ENCODE results near the gene UBE2G2.

The UBE2G2 gene, protein sequence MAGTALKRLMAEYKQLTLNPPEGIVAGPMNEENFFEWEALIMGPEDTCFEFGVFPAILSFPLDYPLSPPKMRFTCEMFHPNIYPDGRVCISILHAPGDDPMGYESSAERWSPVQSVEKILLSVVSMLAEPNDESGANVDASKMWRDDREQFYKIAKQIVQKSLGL

DNA sequence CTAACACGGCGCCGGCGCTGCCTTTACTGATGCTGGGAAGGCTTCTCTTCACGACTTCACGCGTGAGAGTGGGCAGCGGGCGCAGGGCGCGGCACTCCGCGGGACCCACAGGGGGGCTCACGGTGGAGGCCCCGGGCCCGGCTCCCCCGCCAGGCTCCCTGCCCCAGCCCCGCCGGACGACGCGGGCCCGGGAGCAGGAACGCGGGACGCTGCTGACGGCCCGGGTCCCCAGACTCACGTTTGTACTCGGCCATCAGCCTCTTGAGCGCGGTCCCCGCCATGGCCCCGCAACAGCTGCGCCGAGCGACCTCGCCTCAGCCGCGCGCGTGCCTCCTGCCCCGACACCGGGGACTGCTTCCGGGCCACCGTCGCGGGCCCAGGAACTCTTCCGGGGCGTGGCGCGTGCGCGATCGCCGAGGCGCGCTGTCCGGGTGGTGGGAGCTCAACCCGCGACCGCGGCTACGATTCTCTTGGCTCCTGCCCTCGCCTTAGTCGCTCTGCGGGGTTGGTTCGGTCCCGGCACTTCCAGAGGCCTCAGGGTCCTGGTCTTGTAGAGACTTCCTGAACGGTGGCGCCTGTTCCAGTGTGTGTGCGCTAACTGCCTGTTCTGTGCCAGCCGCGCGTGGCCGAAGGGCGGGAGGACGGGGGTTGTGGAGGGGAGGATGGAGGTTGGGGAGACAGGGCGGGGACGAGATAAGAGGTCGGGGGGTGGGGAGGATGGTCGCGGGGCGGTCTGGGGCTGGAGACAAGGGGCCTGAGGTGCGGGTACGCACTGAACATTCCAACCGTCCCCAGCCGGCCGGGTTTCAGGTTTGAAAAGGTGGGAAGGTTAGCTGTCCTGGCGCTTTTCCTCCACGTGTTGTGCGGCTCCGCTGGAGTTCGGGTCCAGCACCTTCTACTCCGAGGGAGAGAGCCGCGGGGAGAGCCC is at the start of gene UBE2G2:
TSS of gene UBE2G2 (minus strand) at position 353 of the 928 bp plus-strand sequence. CDS start at position 281, 72 bp downstream.
- peak; percentile 53 for DNase-seq

DNA sequence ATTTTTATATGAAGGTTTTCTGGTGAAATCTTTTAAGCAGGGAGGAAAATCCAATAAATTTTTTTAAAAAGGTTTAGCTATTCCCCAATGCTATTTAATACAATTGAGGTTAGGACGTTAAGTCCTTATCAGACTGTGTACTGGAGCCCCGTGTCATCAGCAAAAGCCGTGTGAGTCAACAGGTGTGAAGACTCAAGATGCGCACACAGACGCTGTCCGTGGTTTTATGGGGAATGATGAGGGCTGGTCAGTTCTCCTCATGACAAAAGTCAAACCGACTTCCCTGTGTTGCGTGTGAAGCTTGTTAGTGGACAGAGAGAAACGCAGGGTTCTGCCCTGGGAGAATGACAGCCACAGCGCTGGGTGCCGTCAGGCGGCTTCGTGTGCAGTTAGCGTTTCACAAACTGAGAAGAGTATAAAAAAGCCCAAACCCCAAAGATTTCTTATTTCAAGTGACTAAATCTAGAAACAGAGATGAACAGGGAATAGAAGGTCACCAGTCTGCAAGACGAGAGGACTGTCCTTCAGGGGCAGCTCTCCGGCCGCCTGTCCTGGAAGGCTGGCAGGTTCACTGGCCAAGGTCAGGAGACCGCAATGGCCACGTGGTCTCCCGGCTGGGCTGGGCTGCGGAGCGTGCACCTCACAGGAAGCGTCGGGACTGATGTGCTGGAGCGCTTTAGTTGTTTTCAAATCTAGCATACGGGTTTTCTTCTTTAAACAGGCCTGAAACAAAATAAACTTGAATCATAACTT is 49.5 kb upstream of the UBE2G2 start:
- no peak for DNase-seq

DNA sequence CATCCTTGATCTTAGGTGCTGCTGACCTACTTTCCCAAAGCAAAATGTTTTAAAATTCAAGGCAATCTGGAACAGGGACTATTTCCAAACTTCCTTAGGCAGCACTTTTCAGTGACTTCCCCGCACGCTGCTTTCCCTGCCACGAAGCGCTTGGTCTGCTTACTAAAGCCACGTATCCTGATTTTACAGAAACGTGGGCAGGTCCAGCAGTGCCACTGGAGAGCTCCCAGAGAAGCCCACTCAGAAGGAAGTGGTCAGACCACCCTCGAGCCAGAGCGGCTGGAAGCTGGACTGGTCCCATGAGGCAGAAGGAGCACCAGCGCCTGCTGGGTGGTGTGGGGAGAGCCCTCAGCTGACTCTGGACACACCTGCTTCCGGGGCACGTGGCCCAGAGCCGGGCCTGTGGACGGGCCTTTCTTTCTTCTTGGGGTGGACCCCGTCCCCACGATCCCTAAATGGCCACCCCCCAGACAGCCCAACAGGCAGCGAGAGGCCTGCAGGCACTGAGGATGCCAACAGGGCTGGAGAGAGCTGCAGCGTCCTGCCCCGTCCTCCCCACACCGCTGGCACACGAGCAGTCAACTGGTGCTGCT is 48.7 kb upstream of the UBE2G2 start:
- DNase-seq, result no peak

DNA sequence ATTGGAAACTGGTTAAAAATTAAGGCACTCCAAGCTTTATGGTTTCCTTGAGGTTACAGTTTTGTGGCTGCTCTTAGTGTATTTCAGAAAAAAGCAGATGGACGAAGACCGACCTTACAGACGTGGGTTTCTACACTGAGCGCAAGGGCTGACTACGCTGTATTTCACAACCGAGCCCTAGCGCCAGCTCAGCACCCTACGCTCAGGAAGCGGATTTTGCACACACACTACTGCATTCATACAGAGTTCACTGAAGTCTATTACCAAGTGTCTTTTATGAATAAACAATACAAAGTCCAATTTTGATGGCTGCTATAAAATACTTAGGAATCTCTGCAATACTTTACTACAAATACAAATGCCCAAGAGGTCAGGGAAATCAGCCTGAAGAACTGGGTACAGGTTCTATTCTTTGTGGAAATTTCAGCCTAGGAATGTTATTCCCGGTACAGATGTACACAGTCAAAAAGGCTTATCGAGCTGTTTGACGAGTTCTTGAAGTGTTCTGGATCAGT is 48.1 kb upstream of the UBE2G2 start:
- no peak for DNase-seq

DNA sequence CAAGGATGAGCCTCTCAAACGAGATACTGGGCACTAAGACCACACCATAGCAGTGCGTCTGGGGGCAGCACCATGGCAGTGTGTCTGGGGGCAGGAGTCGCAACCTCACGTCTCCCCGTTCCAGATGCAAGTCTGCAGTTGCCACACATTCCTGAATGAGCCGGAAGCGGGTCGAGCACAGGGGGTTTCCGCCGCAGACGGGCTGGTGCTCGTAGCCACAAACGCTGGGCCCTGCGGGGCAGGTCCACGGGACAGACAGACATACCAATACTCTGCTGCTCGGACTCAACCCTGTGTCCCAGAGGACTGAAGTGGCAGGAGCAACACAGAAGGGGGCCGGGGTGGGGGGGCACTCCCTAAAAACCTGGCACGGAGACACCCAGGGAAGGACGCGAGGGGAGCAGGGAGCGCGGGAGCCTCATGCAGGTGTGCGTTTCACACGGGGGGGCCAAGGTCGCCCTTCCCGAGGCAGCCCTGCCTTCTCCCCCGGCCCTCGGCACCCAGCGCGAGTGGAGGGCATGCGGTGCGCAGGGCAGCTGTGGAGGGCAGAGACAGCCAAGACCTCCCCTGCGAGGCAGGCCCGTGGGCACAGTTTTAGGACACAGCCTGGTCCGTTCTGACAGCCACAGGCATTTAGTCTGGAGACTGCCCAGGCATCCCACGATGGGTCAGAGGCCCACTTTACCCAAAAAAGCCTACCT is 47.4 kb upstream of the UBE2G2 start:
- no peak for DNase-seq

DNA sequence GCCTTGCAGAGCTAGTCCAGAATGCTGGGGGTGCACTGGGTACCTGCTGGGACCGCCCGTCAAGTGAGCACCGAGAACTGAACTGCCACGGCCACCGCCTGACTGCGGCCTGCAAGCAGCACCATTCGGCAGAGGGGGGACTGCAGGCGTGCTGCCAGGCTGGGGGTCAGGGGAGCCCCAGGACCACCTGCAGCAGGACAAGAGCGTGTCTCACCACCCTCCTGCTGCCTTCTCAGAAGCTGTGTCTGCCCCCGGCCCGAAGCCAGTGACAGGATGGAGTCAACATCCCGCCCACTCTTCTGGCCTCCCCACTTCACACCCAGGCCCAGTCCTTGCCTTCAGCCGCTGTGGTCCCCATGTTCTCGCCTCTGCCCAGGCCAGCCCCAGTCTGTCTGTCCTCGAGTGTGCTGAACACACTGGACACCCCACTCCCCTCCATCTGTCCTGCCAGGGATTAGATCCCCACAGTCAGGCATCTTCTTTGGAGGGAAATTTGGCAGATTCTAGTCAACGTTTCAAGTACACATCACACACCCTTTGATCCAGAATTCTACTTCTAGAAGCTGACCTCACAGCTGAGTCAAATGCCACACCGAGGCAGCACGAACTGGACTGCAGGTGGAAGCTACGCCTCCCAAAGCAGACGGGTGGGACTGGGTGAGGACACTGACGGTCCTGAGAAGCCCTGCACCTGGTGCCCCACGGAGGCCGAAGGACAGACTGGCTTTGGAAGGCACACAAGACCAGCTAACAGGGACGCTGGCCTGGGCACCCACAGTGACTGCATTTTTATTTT is 45.8 kb upstream of the UBE2G2 start:
- DNase-seq, result no peak

DNA sequence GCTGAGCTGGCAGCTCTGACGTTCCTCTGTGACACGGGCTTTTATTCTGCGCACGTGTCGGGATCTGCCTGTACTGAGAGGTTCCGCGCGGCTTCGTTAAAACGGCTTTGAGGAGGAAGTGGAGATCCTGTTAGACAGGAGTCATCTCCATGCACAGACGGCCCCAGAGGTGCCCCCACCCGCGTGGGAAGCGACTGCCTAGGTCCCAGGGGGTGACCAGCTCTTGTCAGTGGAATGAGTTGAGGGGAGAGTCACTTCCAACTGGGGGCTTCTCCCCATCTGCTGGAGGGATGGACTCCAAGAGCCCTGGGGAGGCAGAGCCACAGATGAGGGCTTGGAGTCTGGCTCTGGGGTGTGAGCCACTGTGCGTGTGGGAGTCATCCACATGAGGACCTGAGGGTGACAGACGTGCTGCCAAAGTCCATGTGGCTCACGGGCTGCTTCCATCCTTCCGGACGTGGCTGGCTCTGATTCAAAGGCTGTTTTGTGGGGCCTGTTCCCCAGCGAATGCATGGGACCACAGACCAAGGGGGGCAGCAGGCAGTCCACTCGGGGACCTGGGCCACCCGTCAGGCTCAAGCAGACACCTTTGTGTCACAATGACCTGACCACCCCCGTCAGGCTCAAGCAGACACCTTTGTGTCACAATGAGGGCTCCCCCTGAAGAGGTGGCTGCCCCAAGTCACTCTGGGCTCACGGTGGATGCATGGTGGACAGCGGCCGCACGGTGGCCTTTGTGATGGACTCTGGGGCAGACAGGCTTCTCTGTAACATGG is 45.1 kb upstream of the UBE2G2 start:
- DNase-seq, result no peak

DNA sequence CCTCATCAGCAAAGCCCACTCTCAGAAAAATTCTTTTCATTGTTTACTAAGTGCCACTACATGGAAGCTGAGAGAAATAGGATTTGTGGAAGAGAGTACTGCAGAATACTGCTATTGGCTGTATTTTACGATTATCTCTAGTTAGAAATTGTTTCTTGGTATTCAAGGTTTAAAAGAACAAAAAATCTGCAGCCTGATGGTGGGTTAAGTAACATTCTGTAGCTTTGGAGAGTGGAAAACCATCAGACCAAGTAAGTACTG is 44.5 kb upstream of the UBE2G2 start:
- no peak for DNase-seq

DNA sequence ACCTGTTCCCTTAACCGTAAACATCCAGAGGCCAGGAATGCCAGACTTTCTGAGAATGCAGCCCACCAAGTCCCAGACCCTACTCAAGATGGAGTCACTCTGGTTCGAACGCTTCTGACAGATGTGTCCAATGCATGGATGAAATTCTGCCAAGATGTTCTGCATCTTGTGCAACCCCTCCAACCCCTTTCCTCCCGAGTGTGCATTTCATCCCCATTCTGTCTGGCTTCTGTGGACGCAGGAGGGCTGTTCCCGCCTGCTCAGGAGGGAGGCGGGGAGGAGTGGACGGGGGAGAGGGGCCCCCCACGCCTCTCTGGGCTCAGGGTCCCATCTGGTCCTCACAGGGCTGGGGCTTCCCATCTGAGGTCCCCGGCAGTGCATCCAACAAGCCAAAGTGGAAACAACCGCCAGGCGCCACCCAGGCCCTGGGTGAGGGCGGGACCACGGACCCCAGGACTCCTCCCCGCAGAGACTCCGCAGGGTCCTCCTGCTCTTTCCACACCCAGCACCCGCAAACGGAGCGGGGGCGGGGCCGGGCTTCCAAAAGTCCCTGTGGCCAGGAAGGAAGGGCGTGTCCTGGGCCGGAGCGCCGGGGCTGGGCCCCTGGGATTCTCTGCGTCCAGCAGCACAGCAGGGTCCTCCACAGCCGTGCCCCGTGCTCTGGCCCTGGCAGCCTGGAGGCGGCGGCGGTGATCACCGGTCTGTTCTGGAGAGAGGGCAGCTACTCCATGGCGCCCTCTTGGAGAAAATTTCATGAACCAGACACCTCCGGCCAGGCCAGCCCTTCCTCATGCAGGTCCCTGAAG is 44.0 kb upstream of the UBE2G2 start:
- DNase-seq, result no peak

DNA sequence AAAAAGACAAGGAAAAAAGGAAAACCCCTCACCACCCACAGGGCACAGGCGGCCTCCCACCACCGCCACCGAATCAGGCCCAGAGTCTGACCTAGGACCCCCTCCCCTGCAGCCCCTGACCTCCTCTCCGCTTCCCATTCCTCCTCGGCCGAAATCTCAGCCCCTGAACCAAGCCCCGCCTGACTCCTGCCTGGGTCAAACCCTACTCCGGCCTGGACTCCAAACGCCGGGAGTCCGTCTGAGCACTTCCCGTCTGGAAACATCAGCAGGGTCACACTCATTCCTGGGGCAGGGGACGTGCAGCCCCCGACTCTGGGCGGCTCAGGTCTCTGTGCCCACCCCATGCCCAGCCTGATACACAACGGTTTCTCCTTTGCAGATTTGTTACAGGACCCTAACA is 42.6 kb upstream of the UBE2G2 start:
- DNase-seq, result no peak

DNA sequence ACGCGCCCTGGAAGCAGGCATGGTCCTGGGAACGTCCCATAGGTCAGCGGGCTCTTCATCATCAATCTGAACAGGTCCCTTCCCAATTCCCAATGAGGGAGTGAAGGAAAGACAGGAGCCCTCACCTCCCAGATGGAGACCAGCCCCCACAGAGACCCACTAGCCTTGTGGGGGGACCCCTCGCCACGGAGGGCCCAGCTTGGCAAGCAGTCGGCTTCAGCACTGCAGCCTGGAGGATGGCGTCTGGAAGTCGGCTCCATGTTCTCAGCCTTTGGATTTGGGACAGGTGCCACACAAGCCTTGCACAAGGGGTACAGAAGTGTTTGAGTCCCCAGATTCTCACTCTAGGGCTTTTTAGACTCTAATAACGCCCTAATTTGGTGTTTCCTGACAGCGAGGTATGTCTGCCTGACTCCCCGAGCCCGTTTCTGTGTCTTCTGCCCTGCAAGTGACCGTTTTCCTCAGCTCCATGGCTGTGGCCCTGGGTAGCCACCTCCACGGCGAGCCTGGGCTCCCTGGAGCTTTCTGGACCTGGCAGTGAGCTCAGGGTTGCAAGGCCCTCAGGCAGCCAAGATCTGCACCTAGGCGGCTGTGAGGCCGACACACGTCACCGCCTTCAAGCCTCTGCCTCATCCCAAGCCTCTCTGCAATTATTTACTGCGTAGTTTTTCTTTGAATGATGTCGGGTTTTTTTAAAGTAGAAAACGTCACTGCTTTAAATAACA is 41.3 kb upstream of the UBE2G2 start:
- DNase-seq, result no peak

DNA sequence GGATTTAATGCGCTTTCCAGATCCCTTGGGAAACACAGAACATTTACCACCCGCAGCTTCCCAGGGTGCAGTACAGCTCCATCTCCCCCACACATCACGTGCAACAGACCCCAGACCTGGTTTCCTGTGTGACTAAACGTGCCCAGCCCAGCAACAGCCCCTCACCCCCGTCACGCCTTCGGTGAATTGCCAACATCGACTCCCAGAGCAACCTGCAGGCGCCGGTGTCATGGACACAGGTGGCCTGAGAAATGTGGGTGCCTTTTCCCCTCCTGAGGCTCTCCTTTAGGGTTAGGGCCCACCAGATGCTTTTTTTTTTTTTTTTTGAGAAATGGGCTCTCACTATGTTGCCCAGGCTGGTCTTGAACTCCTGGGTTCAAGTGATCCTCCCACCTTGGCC is 40.5 kb upstream of the UBE2G2 start:
- no peak for DNase-seq

DNA sequence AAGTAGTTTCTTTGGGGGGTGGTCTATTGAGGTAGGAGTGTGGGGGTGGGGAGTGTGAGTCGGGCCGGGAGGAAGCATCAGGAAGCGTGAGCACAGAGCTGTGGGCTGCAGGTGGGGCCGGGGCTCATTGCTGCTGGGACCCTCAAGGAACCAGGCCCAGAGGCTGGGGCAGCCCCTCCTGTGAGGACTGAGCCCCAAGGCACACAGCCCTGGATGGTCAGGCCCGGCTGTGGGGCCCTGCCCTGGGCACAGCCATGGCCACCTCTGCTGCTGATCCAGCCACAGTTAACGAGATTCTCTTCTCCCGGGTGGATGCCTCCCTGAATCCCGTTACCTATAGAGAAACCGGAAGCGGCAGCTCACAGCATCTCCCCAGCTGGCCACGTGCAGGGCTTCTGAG is 39.2 kb upstream of the UBE2G2 start:
- DNase-seq, result no peak

DNA sequence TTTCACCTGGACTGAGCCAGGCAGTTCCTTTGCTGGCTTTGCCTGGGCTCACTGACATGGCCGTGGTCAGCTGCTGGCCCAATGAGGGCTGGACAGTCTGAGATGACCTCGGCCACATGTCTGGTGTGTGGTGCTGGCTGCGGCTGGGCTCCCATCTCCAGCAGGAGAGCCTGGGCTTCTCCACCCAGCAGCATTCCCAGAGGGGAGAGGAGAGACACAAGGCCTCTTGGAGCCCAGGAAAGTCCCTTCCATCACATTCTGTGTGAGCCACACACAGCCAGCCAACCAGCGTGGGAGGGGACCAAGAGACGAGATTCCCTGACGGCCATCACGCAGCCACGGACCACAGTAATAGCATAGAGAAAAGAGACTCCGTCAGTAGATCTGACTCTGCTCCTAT is 37.3 kb upstream of the UBE2G2 start:
- DNase-seq, result no peak

DNA sequence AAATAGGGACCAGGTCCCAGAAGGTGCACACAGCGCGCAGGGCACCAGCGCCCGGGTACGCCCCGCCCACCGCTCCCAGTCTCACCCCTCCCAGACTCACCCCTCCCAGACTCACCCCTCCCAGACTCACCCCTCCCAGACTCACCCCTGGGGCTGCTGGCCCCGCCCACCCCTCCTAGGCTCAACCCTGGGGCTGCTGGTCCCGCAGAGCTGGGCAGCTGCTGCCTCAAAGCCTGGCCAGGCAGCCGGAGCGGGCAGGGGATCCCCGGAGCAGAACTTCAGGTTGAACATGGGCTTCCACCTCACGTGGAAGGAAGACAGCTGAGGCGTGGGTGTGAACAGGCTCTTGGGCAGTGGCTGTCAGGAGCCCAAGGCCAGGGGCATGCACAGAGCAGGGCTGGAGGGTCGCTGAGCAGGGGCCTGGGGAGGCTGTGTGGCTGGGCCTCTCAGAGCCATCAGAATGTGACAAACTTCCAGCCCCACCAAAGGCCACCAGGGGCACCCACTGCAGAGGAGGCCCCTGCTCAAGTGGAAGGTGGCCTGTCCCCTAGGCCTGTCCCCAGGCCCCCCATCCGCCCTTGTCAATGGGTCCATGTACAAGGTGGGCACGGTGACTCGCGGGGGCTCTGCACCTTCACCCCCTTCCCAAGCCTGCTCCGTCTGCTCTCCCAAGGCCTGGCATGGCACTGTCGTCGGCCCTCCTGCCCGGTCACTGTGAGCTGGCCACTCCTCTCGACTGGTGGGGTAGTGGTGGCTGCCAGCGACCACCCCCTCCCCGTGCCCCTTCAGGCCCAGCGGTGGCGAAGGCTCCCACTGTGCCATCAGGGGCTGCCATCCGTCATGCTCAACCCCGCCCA is 36.6 kb upstream of the UBE2G2 start:
- no peak for DNase-seq

DNA sequence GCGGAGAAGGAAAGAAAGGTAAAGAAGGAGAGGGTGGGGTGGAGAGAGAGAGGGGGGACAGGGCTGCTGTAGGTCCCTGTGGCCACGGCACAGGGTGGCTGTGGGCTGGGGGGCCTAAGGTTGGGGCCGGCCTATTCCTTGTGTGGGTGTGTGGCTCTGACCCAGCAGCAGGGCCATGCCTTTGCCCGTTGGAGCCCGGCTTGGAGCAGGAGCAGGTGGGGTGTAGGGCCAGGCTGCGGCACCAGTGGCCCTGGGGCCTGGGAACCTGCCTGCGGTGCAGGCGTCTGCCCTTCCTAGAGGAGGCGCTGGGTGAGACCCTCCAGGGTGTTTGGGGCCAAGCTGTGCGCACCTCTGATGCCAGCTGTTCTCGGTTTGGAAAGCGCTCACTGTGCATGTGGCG is 35.9 kb upstream of the UBE2G2 start:
- DNase-seq, result no peak

DNA sequence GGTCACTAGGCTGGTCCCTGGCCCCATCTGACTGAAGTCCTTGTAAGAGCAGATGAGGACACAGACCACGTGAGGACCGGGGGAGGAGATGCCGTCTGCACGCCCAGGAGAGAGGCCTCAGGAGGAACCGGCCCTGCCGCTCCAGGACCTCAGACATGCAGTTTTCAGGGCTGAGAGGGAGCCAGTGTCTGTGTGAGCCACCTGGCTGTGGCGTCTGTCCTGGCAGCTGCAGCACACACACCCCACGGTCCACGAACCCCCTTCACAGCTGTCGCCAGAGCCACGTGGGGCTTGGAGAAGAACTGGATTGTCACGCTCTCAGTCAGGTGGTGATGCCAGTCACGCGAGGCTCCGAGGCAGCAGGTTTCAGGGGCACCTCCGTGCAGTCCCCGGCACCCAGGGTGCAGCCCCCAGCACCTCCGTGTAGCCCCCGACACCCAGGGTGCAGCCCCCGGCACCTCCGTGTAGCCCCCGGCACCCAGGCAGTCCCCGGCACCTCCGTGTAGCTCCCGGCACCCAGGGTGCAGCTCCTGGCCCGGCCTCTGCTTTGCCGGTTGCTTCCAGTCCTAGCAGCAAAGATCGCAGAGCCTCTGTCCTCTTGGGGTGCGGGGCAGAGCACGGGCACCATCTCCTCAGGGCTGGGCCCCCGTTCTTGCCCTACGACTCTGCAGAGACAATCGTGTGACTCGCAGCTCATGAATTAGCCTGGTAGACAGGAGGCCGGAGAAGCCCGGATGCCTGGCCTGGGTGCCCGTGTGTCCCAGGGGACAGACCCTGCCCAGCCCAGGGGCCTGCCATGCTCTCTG is 35.2 kb upstream of the UBE2G2 start:
- no peak for DNase-seq

DNA sequence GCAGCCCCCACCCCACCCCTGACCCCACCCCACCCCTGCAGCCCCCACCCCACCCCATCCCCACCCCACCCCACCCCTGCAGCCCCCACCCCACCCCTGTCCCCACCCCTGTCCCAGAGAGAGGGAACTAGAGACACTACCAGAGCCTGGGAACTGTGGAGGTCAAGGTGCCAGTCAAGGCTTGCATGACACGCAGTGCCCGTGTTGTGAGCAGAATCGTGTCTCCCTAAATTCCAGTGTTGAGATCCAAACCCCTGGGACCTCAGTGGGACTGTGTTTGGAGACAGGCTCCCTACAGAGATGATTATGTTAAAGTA is 34.7 kb upstream of the UBE2G2 start:
- DNase-seq, result no peak

All from amniotic stem cell (primary cell).